B cell (primary cell): ENCODE data around the gene CASK. TPM values are rescaled to one million over a fixed set of nuclear protein-coding genes. Genes with fewer than 3 reads are reported as not detected.
A peak's percentile ranks its signal among the peaks of the same experiment; 100 is the strongest.

Experiments used
- ATAC-seq: fragments of 200-7000 bp; cut with Tn5 transposase; one replicate; pipeline ENCODE4 v1.10.0; 2021; ENCODE audit warnings: low read depth, mild to moderate bottlenecking, moderate number of reproducible peaks, moderate library complexity
- CTCF ChIA-PET: fragments of 350-600 bp; sonication (Branson Sonifier 250); formaldehyde crosslinking; loops from one replicate; lab custom pipeline; 2021; ENCODE audit warnings: antibody characterized with exemption, inconsistent platforms; lab: Charles Lee
- POLR2A ChIA-PET: fragments of 350-600 bp; sonication (Branson Sonifier 250); formaldehyde crosslinking; loops from one replicate; lab custom pipeline; 2021; ENCODE audit warnings: antibody characterized with exemption; lab: Charles Lee
- DNase-seq: peaks from one replicate; pipeline ENCODE4 v3.0.0; 2013
- H2AFZ ChIP-seq: 2 replicates; pipeline ENCODE4 v1.6.1; 2012; ENCODE audit warnings: mild to moderate bottlenecking, low read depth, low read length; ENCODE audit not compliant: insufficient read depth, poor library complexity, severe bottlenecking
- H3K27ac ChIP-seq, 2 donors: 1 replicate in 1 of 2; 2 replicates in 1 of 2; pipeline ENCODE4 v1.5.1; 2012 to 2013; ENCODE audit warnings: low read length in 2 of 2, mild to moderate bottlenecking in 2 of 2, moderate library complexity in 1 of 2
- H3K27me3 ChIP-seq, 4 experiments: fragments of 200-600 bp in 1 of 4; sonication (generic) in 1 of 4; replicated peaks in 1 of 4; 1 replicate in 2 of 4; 2 replicates in 2 of 4; pipeline versions ENCODE4 v1.6.1 to v1.7.0; 2013 to 2016; ENCODE audit warnings: low read length in 3 of 4, mild to moderate bottlenecking in 2 of 4, mixed read lengths in 1 of 4, moderate library complexity in 1 of 4; ENCODE audit not compliant: insufficient read depth in 4 of 4, control insufficient read depth in 3 of 4; ENCODE audit errors: control extremely low read depth in 1 of 4
- H3K36me3 ChIP-seq, 2 experiments: replicated peaks in 1 of 2; 1 replicate in 1 of 2; 2 replicates in 1 of 2; pipeline versions ENCODE4 v1.6.1 to v1.7.1; 2013; ENCODE audit warnings: low read length in 1 of 2; ENCODE audit not compliant: insufficient read depth in 2 of 2, control insufficient read depth in 1 of 2; ENCODE audit errors: control extremely low read depth in 1 of 2, extremely low read depth in 1 of 2
- H3K4me1 ChIP-seq, 2 donors: fragments of 200-600 bp in 1 of 2; sonication (generic) in 1 of 2; 1 replicate in 1 of 2; 2 replicates in 1 of 2; pipeline versions ENCODE4 v1.5.1 to v1.6.1; 2013 to 2017; ENCODE audit warnings: low read length in 2 of 2; ENCODE audit not compliant: control insufficient read depth in 2 of 2, insufficient read depth in 2 of 2
- H3K4me2 ChIP-seq: replicated peaks from 2 replicates; pipeline ENCODE3; 2012; ENCODE audit warnings: mild to moderate bottlenecking, low read depth, low read length; ENCODE audit not compliant: poor library complexity, severe bottlenecking
- H3K4me3 ChIP-seq, 5 experiments: fragments of 200-600 bp in 1 of 5; sonication (generic) in 1 of 5; 1 replicate in 3 of 5; 2 replicates in 2 of 5; pipeline versions ENCODE4 v1.5.1 to v1.7.0; 2011 to 2016; ENCODE audit warnings: low read length in 4 of 5, mild to moderate bottlenecking in 4 of 5, low read depth in 2 of 5, control low read depth in 1 of 5, moderate library complexity in 1 of 5; ENCODE audit not compliant: insufficient read depth in 1 of 5; ENCODE audit errors: control extremely low read depth in 1 of 5, extremely low read depth in 1 of 5
- H3K79me2 ChIP-seq: fragments of 200-600 bp; sonication (generic); one replicate; pipeline ENCODE4 v1.6.0; 2016; ENCODE audit warnings: low read length; ENCODE audit not compliant: control insufficient read depth, insufficient read depth
- H3K9ac ChIP-seq: fragments of 200-600 bp; sonication (generic); 2 replicates; pipeline ENCODE4 v1.6.1; 2017; ENCODE audit warnings: mild to moderate bottlenecking, low read length, moderate library complexity
- H3K9me3 ChIP-seq, 3 donors: one replicate each; pipeline versions ENCODE4 v1.6.1 to v1.7.1; 2013; ENCODE audit warnings: low read length in 2 of 3; ENCODE audit not compliant: control insufficient read depth in 2 of 3, insufficient read depth in 1 of 3; ENCODE audit errors: control extremely low read depth in 1 of 3
- H4K20me1 ChIP-seq: 2 replicates; pipeline ENCODE4 v1.6.0; 2012; ENCODE audit warnings: mild to moderate bottlenecking, low read length; ENCODE audit not compliant: insufficient read depth, control insufficient read depth, poor library complexity, severe bottlenecking
- H3K27ac Mint-ChIP-seq: one replicate; pipeline ENCODE4 v1.8.0; 2021; ENCODE audit warnings: mixed read lengths
- H3K27me3 Mint-ChIP-seq: one replicate; pipeline ENCODE4 v1.8.0; 2021; ENCODE audit warnings: mixed read lengths
- H3K4me1 Mint-ChIP-seq: one replicate; pipeline ENCODE4 v1.8.0; 2021; ENCODE audit warnings: mixed read lengths
- H3K4me3 Mint-ChIP-seq: one replicate; pipeline ENCODE4 v1.8.0; 2021; ENCODE audit warnings: mixed read lengths
- H3K9me3 Mint-ChIP-seq: one replicate; pipeline ENCODE4 v1.8.0; 2022; ENCODE audit warnings: mixed read lengths; ENCODE audit not compliant: insufficient read depth
- CTCF ChIP-seq: fragments of 200-600 bp; IDR thresholded peaks from one replicate; pipeline ENCODE4 v1.8.0; 2022; ENCODE audit warnings: antibody characterized with exemption, mild to moderate bottlenecking
- EZH2 ChIP-seq: IDR thresholded peaks from 2 replicates; pipeline ENCODE4 v1.6.1; 2012; ENCODE audit warnings: borderline replicate concordance, low read depth, mild to moderate bottlenecking, moderate library complexity, low read length; ENCODE audit not compliant: insufficient read depth, poor library complexity, severe bottlenecking
- WGBS: methylation state at CpG from one replicate; pipeline ENCODE4 v1.1.5; 2013; ENCODE audit warnings: missing lambda C conversion rate; ENCODE audit not compliant: insufficient coverage; 5-methylcytosine and 5-hydroxymethylcytosine counted together
- intact Hi-C: fragments of 100-400 bp; cut with micrococcal nuclease; formaldehyde crosslinking; loops from one replicate; pipeline ENCODE4 v1.10.0; 2022
- polyA plus RNA-seq: library from polyadenylated mRNA; depleted of rRNA; stranded (reverse); fragments of >200 nt; gene quantifications from 2 replicates; pipeline ENCODE4 v1.2.3, GENCODE V29; 2012
- total RNA-seq, 2 donors: library from RNA; stranded (reverse); fragments of 120-200 nt in 1 of 2; gene quantifications; 1 replicate in 1 of 2; 2 replicates in 1 of 2; pipeline versions ENCODE4 v1.2.3 to v1.2.4, GENCODE V29; 2013 to 2022

CASK gene
- total and polyA plus RNA-seq, 2 donors (not counting 1 experiment from before 2014, with no cell fraction given): 14.2 to 50.4 TPM

DNA sequence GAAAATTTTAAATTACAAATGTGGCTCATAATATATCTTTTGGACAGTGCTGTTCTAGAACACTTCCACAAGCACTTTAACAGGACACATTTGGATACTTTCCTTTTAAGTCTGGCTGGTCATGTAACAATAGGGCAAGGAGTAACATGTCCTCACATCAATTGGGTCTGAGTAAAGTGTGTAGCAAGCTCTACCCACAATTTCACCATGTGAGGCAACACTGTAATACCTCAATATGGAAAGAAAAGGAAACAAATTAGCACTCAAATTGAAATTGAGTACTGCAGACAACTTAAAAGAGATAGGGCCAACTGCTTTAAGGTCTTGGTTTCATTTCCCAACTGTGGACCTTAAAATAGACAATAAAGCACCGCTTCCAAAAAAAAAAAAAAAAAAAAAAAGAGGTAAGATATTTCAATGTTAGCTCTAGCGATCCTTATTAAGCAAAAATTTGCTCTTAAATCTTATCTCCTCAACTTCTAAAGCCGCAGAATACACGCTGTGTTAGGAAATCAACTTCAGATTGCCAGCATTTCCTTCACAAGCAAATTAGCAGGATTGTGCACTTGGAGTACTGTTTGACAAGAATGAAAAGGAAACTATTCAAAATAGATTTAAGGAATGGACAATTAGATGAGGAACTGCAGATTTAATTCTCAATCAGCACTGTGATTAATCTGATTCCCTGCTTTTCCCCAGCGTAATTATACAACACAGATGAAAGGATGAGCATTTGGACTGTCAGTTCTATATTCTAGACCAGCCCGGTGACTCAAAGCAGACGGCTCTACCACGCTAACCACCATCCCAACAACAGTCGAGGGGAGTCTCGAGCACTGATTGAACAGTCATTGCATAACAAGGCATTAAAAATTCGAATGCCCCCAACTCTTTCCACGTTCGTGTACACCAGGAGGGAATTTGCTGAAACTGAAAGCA is 1.6 kb downstream of the CASK start:
- Histone ChIP-seq H3K27ac (no peak overlapping the region), H3K79me2 (peaks cover 42% of the 10 kb centered on the region), H4K20me1 (peaks cover 6% of the 10 kb centered on the region), H3K36me3 (no peaks in the 10 kb centered on the region), H2AFZ (peak overlapping the region; percentile 61), H3K4me3 (peak overlapping the region; percentile 40 to 70 (median 64)), H3K4me2 (peak overlapping the region; percentile 72), H3K9me3 (no peaks in the 10 kb centered on the region), H3K27me3 (no peaks in the 10 kb centered on the region), H3K9ac (peak overlapping the region; percentile 65), H3K4me1 (peaks cover 3 to 11% of the 10 kb centered on the region in 2 donors)
- ATAC-seq (no peak), DNase-seq (peak; percentile 4)
- peak overlapping the region; percentile 86 for H3K27ac Mint-ChIP-seq
- H3K9me3 Mint-ChIP-seq: no peaks in the 10 kb centered on the region
- H3K4me1 Mint-ChIP-seq: peaks cover 36% of the 10 kb centered on the region
- CTCF ChIA-PET: interaction anchor here (0.6 to 0.9 kb wide), 3 partner anchors 647 to 1200 kb away, joined by 3 to 7 read pairs (median 5); no protein-coding TSS in a partner anchor
- TF ChIP-seq CTCF: no peak
- TF ChIP-seq EZH2: no peak
- POLR2A ChIA-PET: no interaction called here
- WGBS: 0% methylated on average over 5 of the region's 13 CpGs
- no peaks in the 10 kb centered on the region for H3K27me3 Mint-ChIP-seq
- intact Hi-C loops: loop anchor here (5.0 to 10.0 kb wide), 2 partner anchors 1021 to 1277 kb away; partner anchors contain the start of gene CXorf38
- H3K4me3 Mint-ChIP-seq: peak overlapping the region; percentile 95

GRCh38 chrX:41919870-41920269 is 3.5 kb downstream of the CASK start:
- H4K20me1 ChIP-seq: peaks cover 6% of the 10 kb centered on the region
- TF ChIP-seq CTCF: no peak
- no peak for TF ChIP-seq EZH2
- peaks cover 55% of the 10 kb centered on the region for H3K79me2 ChIP-seq

More at GRCh38 chrX:41919870-41920269, 3.5 kb downstream of the CASK start:
- Histone ChIP-seq H3K27me3 (no peaks in the 10 kb centered on the region), H3K4me1 (peaks cover 3 to 11% of the 10 kb centered on the region in 2 donors), H3K4me3 (no peak overlapping the region), H3K27ac (no peak overlapping the region), H3K36me3 (no peaks in the 10 kb centered on the region), H3K9me3 (no peaks in the 10 kb centered on the region), H3K4me2 (no peak overlapping the region), H2AFZ (no peak overlapping the region), H3K9ac (no peak overlapping the region)
- no peaks in the 10 kb centered on the region for H3K27me3 Mint-ChIP-seq
- ChIA-PET CTCF (no interaction called here), POLR2A (no interaction called here)
- H3K9me3 Mint-ChIP-seq: no peaks in the 10 kb centered on the region
- intact Hi-C loops: loop anchor here (5.0 to 10.0 kb wide), 2 partner anchors 1022 to 1275 kb away; partner anchors contain the start of gene CXorf38
- H3K4me3 Mint-ChIP-seq: no peak overlapping the region
- DNase-seq (no peak), ATAC-seq (no peak)
- no CpG with 5 or more reads among the region's 2 CpGs for WGBS
- no peak overlapping the region for H3K27ac Mint-ChIP-seq
- peaks cover 42% of the 10 kb centered on the region for H3K4me1 Mint-ChIP-seq
